ENCODE measurements around the gene CALCOCO1. TPM values are rescaled to one million over a fixed set of nuclear protein-coding genes. Genes with fewer than 3 reads are reported as not detected.

The CALCOCO1 gene
- total RNA-seq, 1 donor from 2014 or later = 144 TPM

DNA sequence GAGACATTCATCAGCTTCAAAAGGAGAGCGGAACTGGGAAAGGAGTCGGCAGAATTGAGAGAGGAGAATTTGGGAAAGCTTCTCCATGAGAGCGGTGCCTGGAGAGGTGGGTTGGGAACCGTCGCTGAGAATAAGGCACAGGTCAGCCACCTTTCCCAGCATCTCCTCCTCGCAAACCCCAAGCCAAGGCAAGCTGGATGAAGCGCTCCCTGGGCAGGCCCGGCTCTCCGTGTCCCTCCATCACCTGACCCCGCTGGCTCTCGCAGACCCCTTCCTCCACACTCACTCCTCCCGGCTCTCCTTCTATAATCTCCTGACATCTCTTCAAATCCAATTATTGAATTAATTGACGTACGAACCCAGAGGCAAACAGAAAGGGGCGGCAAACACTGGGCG, 32.5 kb downstream of the CALCOCO1 start:
- DNase-seq (ENCODE audit: low spot score) = no peak
- Mint-ChIP-seq H3K9me3 (ENCODE audit: unreplicated experiment) (no peaks in the 10 kb centered on the region), H3K36me3 (ENCODE audit: low read depth, unreplicated experiment) (peaks cover 8% of the 10 kb centered on the region), H3K4me1 (ENCODE audit: unreplicated experiment) (peaks cover 14% of the 10 kb centered on the region), H3K27me3 (ENCODE audit: unreplicated experiment) (peaks cover 23% of the 10 kb centered on the region), H3K27ac (ENCODE audit: unreplicated experiment) (no peak overlapping the region), H3K4me3 (ENCODE audit: unreplicated experiment) (peak overlapping the region; percentile 68)
- TF ChIP-seq, protein P1, sequence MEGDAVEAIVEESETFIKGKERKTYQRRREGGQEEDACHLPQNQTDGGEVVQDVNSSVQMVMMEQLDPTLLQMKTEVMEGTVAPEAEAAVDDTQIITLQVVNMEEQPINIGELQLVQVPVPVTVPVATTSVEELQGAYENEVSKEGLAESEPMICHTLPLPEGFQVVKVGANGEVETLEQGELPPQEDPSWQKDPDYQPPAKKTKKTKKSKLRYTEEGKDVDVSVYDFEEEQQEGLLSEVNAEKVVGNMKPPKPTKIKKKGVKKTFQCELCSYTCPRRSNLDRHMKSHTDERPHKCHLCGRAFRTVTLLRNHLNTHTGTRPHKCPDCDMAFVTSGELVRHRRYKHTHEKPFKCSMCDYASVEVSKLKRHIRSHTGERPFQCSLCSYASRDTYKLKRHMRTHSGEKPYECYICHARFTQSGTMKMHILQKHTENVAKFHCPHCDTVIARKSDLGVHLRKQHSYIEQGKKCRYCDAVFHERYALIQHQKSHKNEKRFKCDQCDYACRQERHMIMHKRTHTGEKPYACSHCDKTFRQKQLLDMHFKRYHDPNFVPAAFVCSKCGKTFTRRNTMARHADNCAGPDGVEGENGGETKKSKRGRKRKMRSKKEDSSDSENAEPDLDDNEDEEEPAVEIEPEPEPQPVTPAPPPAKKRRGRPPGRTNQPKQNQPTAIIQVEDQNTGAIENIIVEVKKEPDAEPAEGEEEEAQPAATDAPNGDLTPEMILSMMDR (IDR thresholded peaks at IDR 0.05; ENCODE audit: unreplicated experiment) = no peak

DNA sequence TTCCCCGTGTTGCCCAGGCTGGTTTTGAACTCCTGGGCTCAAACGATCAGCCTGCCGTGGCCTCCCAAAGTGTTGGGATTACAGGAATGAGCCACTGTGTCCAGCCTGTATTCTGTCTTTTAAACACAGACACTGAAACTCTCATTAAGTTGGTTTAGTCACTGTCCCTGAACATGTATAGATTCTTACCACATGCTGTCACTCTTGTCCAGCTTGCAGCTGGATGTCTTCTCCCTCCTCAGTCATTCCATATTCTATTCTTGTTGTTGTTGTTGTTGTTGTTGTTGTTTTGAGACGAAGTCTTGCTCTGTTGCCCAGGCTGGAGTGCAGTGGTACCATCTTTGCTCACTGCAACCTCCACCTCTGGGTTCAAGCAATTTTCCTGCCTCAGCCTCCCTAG, 39.1 kb downstream of the CALCOCO1 start:
- H3K36me3 Mint-ChIP-seq (ENCODE audit: low read depth, unreplicated experiment) = no peaks in the 10 kb centered on the region
- no peak overlapping the region for H3K27ac Mint-ChIP-seq (ENCODE audit: unreplicated experiment)
- no peaks in the 10 kb centered on the region for H3K9me3 Mint-ChIP-seq (ENCODE audit: unreplicated experiment)
- TF ChIP-seq, protein P1 (IDR thresholded peaks at IDR 0.05; ENCODE audit: unreplicated experiment) = no peak
- H3K4me1 Mint-ChIP-seq (ENCODE audit: unreplicated experiment) = no peaks in the 10 kb centered on the region
- H3K27me3 Mint-ChIP-seq (ENCODE audit: unreplicated experiment) = peaks cover 5% of the 10 kb centered on the region
- H3K4me3 Mint-ChIP-seq (ENCODE audit: unreplicated experiment) = no peak overlapping the region
- DNase-seq (ENCODE audit: low spot score) = no peak

DNA sequence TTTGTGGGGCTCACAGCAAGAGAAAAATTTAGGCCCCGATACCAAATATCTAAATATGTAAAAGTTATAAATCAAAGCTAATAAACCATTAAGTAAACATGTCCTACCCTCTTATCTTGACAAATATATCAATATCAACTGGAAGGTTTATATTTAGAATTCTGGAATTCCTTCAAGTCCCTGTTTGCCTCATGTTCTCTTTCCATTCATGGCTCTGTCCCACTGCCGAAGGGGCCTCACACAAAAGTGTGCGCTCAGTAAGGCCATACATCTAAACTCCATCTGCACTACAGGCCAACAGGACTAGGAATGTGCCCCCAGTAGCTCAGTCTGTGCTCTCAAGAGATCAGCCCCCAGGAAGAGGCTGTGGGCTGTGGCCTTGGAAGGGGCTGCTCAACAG, 40.8 kb downstream of the CALCOCO1 start:
- TF ChIP-seq, protein P1 (IDR thresholded peaks at IDR 0.05; ENCODE audit: unreplicated experiment) = no peak
- Mint-ChIP-seq H3K9me3 (ENCODE audit: unreplicated experiment) (no peaks in the 10 kb centered on the region), H3K4me3 (ENCODE audit: unreplicated experiment) (no peak overlapping the region), H3K27me3 (ENCODE audit: unreplicated experiment) (peaks cover 5% of the 10 kb centered on the region), H3K4me1 (ENCODE audit: unreplicated experiment) (no peaks in the 10 kb centered on the region), H3K36me3 (ENCODE audit: low read depth, unreplicated experiment) (no peaks in the 10 kb centered on the region), H3K27ac (ENCODE audit: unreplicated experiment) (no peak overlapping the region)
- no peak for DNase-seq (ENCODE audit: low spot score)

DNA sequence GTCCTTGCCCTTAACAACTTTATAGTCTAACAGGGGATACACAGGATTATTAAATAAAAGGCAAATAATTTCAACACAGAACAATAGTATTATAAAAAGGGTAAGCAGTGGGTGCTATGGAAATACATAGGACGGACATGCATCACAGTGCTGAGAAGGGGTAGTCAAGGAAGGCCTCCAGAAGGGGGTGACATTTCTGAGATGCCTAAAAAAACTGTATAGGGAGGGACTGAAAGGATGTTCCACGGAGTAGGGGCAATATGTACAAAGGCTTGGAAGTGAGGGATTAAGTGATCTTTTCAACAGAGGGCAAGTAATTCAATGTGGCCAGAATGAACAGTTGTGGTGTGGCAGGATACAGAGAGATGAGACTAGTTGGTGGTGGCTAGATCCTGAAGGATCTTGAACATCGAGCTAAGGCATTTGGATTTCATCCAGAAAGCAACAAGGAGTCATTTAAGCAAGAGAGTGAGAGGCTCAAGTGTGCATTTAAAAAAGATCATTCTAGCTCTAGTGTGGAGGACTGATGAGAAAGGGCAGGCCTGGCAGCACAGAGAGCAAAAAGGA, 42.5 kb downstream of the CALCOCO1 start:
- peaks cover 5% of the 10 kb centered on the region for H3K27me3 Mint-ChIP-seq (ENCODE audit: unreplicated experiment)
- H3K36me3 Mint-ChIP-seq (ENCODE audit: low read depth, unreplicated experiment) = no peaks in the 10 kb centered on the region
- no peak overlapping the region for H3K27ac Mint-ChIP-seq (ENCODE audit: unreplicated experiment)
- H3K9me3 Mint-ChIP-seq (ENCODE audit: unreplicated experiment) = no peaks in the 10 kb centered on the region
- H3K4me3 Mint-ChIP-seq (ENCODE audit: unreplicated experiment) = no peak overlapping the region
- DNase-seq (ENCODE audit: low spot score) = no peak
- no peaks in the 10 kb centered on the region for H3K4me1 Mint-ChIP-seq (ENCODE audit: unreplicated experiment)
- TF ChIP-seq, protein P1 (IDR thresholded peaks at IDR 0.05; ENCODE audit: unreplicated experiment) = no peak

DNA sequence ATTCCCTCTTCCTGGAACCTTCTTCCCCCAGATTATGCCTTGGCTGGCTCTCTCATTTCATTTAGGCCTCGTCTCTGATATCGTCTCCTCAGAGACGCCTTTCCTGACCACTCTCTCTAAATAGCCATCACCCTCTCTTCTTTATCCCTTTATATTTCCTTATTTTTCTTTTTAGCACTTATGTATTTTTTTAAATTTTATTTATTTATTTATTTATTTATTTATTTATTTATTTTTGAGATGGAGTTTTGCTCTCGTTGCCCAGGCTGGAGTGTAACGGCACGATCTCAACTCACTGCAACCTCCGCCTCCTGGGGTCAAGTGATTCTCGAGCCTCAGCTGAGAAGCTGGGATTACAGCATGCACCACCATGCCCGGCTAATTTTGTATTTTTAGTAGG, 43.3 kb downstream of the CALCOCO1 start:
- no peaks in the 10 kb centered on the region for H3K9me3 Mint-ChIP-seq (ENCODE audit: unreplicated experiment)
- H3K27me3 Mint-ChIP-seq (ENCODE audit: unreplicated experiment) = peaks cover 5% of the 10 kb centered on the region
- H3K36me3 Mint-ChIP-seq (ENCODE audit: low read depth, unreplicated experiment) = no peaks in the 10 kb centered on the region

More for the DNA sequence above, 43.3 kb downstream of the CALCOCO1 start:
- Mint-ChIP-seq H3K27ac (ENCODE audit: unreplicated experiment) (no peak overlapping the region), H3K4me3 (ENCODE audit: unreplicated experiment) (no peak overlapping the region), H3K4me1 (ENCODE audit: unreplicated experiment) (peaks cover 2% of the 10 kb centered on the region)
- DNase-seq (ENCODE audit: low spot score) = no peak
- TF ChIP-seq, protein P1 (IDR thresholded peaks at IDR 0.05; ENCODE audit: unreplicated experiment) = no peak

Data from endothelial cell (in vitro differentiated cells).